ENCODE measurements around the gene COL9A3.

- TF ChIP-seq CEBPB (IDR thresholded peaks at IDR 0.05) (no peak), TCF12 (IDR thresholded peaks at IDR 0.05; ENCODE audit: low read depth) (no peak), EP300 (IDR thresholded peaks at IDR 0.05; ENCODE audit: borderline replicate concordance) (no peak), YY1 (IDR thresholded peaks at IDR 0.05; ENCODE audit: low read depth) (no peak), REST (IDR thresholded peaks at IDR 0.05; ENCODE audit: low read depth) (no peak), MAX (IDR thresholded peaks at IDR 0.05) (no peak), FOXM1 (IDR thresholded peaks at IDR 0.05; ENCODE audit: borderline replicate concordance, low read depth) (no peak), ZBTB7A (IDR thresholded peaks at IDR 0.05; ENCODE audit: low read depth) (no peak), NFIC (IDR thresholded peaks at IDR 0.05) (no peak), USF1 (IDR thresholded peaks at IDR 0.05) (no peak), TAF1 (IDR thresholded peaks at IDR 0.05; ENCODE audit: low read depth) (no peak)
Observed at GRCh38 chr20:62826646-62827310, 9.9 kb downstream of the COL9A3 start.
